HG03039 (cell line): Measurements from ENCODE around the gene SUPT16H.
"Not testable (repeated sequence)": the region's sequence is repeated elsewhere in the genome, so short reads cannot be mapped to it uniquely, and the experiment has no call there.

Experiments
- ATAC-seq: cut with Tn5 transposase; IDR thresholded peaks from one replicate; pipeline ENCODE4 v1.9.1; 2021; ENCODE audit warnings: mild to moderate bottlenecking, moderate library complexity; ENCODE audit not compliant: unreplicated experiment

SUPT16H gene

DNA sequence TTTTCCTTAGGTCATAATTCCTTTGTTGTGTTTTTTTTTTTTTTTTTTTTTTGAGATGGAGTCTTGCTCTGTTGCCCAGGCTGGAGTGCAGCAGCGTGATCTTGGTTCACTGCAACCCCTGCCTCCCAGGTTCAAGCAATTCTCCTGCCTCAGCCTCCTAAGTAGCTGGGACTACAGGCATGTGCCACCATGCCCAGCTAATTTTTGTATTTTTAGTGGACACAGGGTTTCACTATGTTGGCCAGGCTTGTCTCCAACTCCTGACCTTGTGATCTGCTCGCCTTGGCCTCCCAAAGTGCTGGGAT lies 81.0 kb downstream of the SUPT16H start:
- ATAC-seq, result not testable (repeated sequence)

- ATAC-seq, result no peak
These were observed 81.6 kb downstream of the SUPT16H start for GRCh38 chr14:21302013-21302835.
